ENCODE data around the gene HSPB7. TPM values are rescaled to one million over a fixed set of nuclear protein-coding genes. Genes with fewer than 3 reads are reported as not detected.
"Not testable (repeated sequence)": the region's sequence is repeated elsewhere in the genome, so short reads cannot be mapped to it uniquely, and the experiment has no call there.

The HSPB7 gene
- total and polyA plus RNA-seq, 2 donors (not counting 3 experiments of a cell fraction or from before 2014, with no cell fraction given): not detected

- ChIA-PET POLR2A (no interaction called here), CTCF (interaction anchor here (0.6 to 1.0 kb wide), 4 partner anchors 17 to 211 kb away, joined by 3 to 4 read pairs (median 4); no protein-coding TSS in a partner anchor)
- Histone ChIP-seq H3K27me3 (ENCODE audit: control insufficient read depth in 2 of 2, insufficient read depth in 2 of 2, low read length in 2 of 2) (no peaks in the 10 kb centered on the region), H3K9ac (replicated peaks; ENCODE audit: extremely low read depth, insufficient read depth, low read length) (no peak overlapping the region), H3K4me2 (ENCODE audit: insufficient read depth, low read length) (no peak overlapping the region), H3K4me3 (replicated peaks in 1 of 3; ENCODE audit: insufficient read depth in 1 of 3, low read depth in 1 of 3, low read length in 3 of 3) (no peak overlapping the region), H3K27ac (ENCODE audit: insufficient read depth, low read depth, low read length) (no peak overlapping the region), H3K36me3 (ENCODE audit: control insufficient read depth in 2 of 2, extremely low read depth in 1 of 2, insufficient read depth in 2 of 2, low read length in 2 of 2) (no peaks in the 10 kb centered on the region), H3K79me2 (ENCODE audit: control insufficient read depth, insufficient read depth, low read length) (no peaks in the 10 kb centered on the region), H3K9me3 (replicated peaks; ENCODE audit: control insufficient read depth, insufficient read depth, low read length) (no peaks in the 10 kb centered on the region), H3K9me1 (replicated peaks; ENCODE audit: control insufficient read depth, extremely low read depth, insufficient read depth, low read length) (no peaks in the 10 kb centered on the region), H4K20me1 (replicated peaks; ENCODE audit: control insufficient read depth, extremely low read depth, insufficient read depth, low read length) (no peaks in the 10 kb centered on the region), H3K4me1 (ENCODE audit: control insufficient read depth, extremely low read depth, insufficient read depth, low read length) (no peaks in the 10 kb centered on the region), H2AFZ (ENCODE audit: low read depth, low read length) (peak overlapping the region; percentile 75)
- dilution Hi-C loops (cut with MboI; ENCODE audit: extremely low pct_ligation_motif_present, low sequenced_read_pairs): no loop called here
- FAIRE-seq (no peak), DNase-seq (ENCODE audit: low read depth, low spot score) (peak; percentile 13)
- TF ChIP-seq EZH2 (IDR thresholded peaks at IDR 0.05; ENCODE audit: borderline replicate concordance, low read depth, low read length, severe bottlenecking) (peak; percentile 16), JUN (IDR thresholded peaks at IDR 0.05; ENCODE audit: borderline replicate concordance, insufficient read depth, insufficient read length, low read depth) (no peak)
- no TSS peak for BruUV-seq (replicated peaks)
- intact Hi-C loops (cut with micrococcal nuclease): no loop called here
Measured at GRCh38 chr1:16026723-16027484, 9.1 kb upstream of the HSPB7 start.

DNA sequence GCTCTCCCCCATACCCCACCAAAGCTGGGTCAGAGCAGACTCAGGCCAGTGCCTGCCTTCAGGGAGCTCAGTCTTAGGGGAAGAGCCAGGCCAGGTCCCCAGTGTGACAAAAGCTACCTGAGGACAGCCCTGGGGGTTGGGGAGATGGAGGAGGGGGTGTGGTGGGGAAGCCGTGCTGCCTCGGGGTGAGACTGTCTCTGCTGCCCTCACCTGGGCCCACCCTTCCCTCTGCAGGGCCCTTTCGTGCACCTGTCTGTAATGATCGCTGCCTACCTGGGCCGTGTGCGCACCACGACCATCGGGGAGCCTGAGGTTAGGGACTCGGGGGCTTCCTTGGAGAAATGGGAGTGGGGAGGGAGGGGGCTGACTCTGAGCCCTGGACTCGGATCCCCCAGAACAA lies 8.5 kb upstream of the HSPB7 start:
- CTCF ChIA-PET: interaction anchor here (0.6 to 1.0 kb wide), 3 partner anchors 17 to 162 kb away, joined by 3 to 4 read pairs (median 4); no protein-coding TSS in a partner anchor
- H3K9me1 ChIP-seq (replicated peaks; ENCODE audit: control insufficient read depth, extremely low read depth, insufficient read depth, low read length); H3K9ac ChIP-seq (replicated peaks; ENCODE audit: extremely low read depth, insufficient read depth, low read length); H3K9me3 ChIP-seq (replicated peaks; ENCODE audit: control insufficient read depth, insufficient read depth, low read length); H3K36me3 ChIP-seq (ENCODE audit: control insufficient read depth in 2 of 2, extremely low read depth in 1 of 2, insufficient read depth in 2 of 2, low read length in 2 of 2); POLR2A ChIA-PET; H3K4me1 ChIP-seq (ENCODE audit: control insufficient read depth, extremely low read depth, insufficient read depth, low read length); H4K20me1 ChIP-seq (replicated peaks; ENCODE audit: control insufficient read depth, extremely low read depth, insufficient read depth, low read length); H3K27me3 ChIP-seq (ENCODE audit: control insufficient read depth in 2 of 2, insufficient read depth in 2 of 2, low read length in 2 of 2); H2AFZ ChIP-seq (ENCODE audit: low read depth, low read length); H3K79me2 ChIP-seq (ENCODE audit: control insufficient read depth, insufficient read depth, low read length); dilution Hi-C loops (cut with MboI; ENCODE audit: extremely low pct_ligation_motif_present, low sequenced_read_pairs); BruUV-seq (replicated peaks); intact Hi-C loops (cut with micrococcal nuclease); DNase-seq (ENCODE audit: low read depth, low spot score); H3K4me3 ChIP-seq (replicated peaks in 1 of 3; ENCODE audit: insufficient read depth in 1 of 3, low read depth in 1 of 3, low read length in 3 of 3); H3K4me2 ChIP-seq (ENCODE audit: insufficient read depth, low read length); FAIRE-seq; H3K27ac ChIP-seq (ENCODE audit: insufficient read depth, low read depth, low read length): not testable (repeated sequence)
- TF ChIP-seq EZH2 (IDR thresholded peaks at IDR 0.05; ENCODE audit: borderline replicate concordance, low read depth, low read length, severe bottlenecking): peak; percentile 19

Data from endothelial cell of umbilical vein (primary cell).